ENCODE results near the gene RPP21. TPM values are rescaled to one million over a fixed set of nuclear protein-coding genes. Genes with fewer than 3 reads are reported as not detected.
A peak's percentile ranks its signal among the peaks of the same experiment; 100 is the strongest.

Gene RPP21
- total RNA-seq, 1 donor from 2014 or later = 38.1 TPM

- Mint-ChIP-seq H3K36me3 (ENCODE audit: low read depth) (peaks cover 18% of the 10 kb centered on the region), H3K4me3 (no peak overlapping the region), H3K27ac (no peak overlapping the region), H3K4me1 (peaks cover 37% of the 10 kb centered on the region), H3K9me3 (no peaks in the 10 kb centered on the region), H3K27me3 (peaks cover 15% of the 10 kb centered on the region)
- ChIA-PET POLR2A (interaction anchor here (1.2 kb wide), 1 partner anchor 24 kb away, joined by 4 read pairs; the partner anchor contains the start of gene TRIM39), CTCF (interaction anchor here (1.1 kb wide), 1 partner anchor 8 kb away, joined by 3 read pairs; no protein-coding TSS in a partner anchor)
- TF ChIP-seq CTCF (IDR thresholded peaks at IDR 0.05) = no peak
- DNase-seq = no peak
- no peak for ATAC-seq (ENCODE audit: low read depth)
- intact Hi-C loops (cut with micrococcal nuclease) = loop anchor here (10.0 kb wide), 1 partner anchor 104 kb away; no protein-coding TSS in a partner anchor
These were observed 5.6 kb downstream of the RPP21 start for GRCh38 chr6:30350524-30350923.

GRCh38 chr6:30352550-30352949 is 7.6 kb downstream of the RPP21 start:
- no peak overlapping the region for H3K27ac Mint-ChIP-seq
- CTCF ChIA-PET = interaction anchor here (0.6 kb wide), 1 partner anchor 441 kb away, joined by 3 read pairs; no protein-coding TSS in a partner anchor
- intact Hi-C loops (cut with micrococcal nuclease) = loop anchor here (10.0 kb wide), 1 partner anchor 102 kb away; no protein-coding TSS in a partner anchor

GRCh38 chr6:30355281-30355680 is 10.3 kb downstream of the RPP21 start:
- peaks cover 16% of the 10 kb centered on the region for H3K4me1 Mint-ChIP-seq
- ATAC-seq (ENCODE audit: low read depth) (no peak), DNase-seq (no peak)
- ChIA-PET CTCF (interaction anchor here (1.6 kb wide), 1 partner anchor 21 kb away, joined by 4 read pairs; no protein-coding TSS in a partner anchor), POLR2A (no interaction called here)
- TF ChIP-seq CTCF (IDR thresholded peaks at IDR 0.05) = no peak
- H3K27ac Mint-ChIP-seq = no peak overlapping the region
- H3K27me3 Mint-ChIP-seq = peaks cover 40% of the 10 kb centered on the region
- no peak overlapping the region for H3K4me3 Mint-ChIP-seq
- no peaks in the 10 kb centered on the region for H3K9me3 Mint-ChIP-seq
- intact Hi-C loops (cut with micrococcal nuclease) = loop anchor here (5.0 to 10.0 kb wide), 2 partner anchors 100 to 118 kb away; no protein-coding TSS in a partner anchor
- no peaks in the 10 kb centered on the region for H3K36me3 Mint-ChIP-seq (ENCODE audit: low read depth)

More at GRCh38 chr6:30352550-30352949, 7.6 kb downstream of the RPP21 start:
- Mint-ChIP-seq H3K27me3 (peaks cover 22% of the 10 kb centered on the region), H3K4me3 (no peak overlapping the region), H3K4me1 (peaks cover 30% of the 10 kb centered on the region), H3K36me3 (ENCODE audit: low read depth) (peaks cover 2% of the 10 kb centered on the region), H3K9me3 (no peaks in the 10 kb centered on the region)
- no peak for ATAC-seq (ENCODE audit: low read depth)
- TF ChIP-seq CTCF (IDR thresholded peaks at IDR 0.05) = no peak
- DNase-seq = no peak
- POLR2A ChIA-PET = no interaction called here

- Mint-ChIP-seq H3K4me1 (peaks cover 7% of the 10 kb centered on the region), H3K27me3 (peaks cover 46% of the 10 kb centered on the region), H3K36me3 (ENCODE audit: low read depth) (no peaks in the 10 kb centered on the region), H3K27ac (no peak overlapping the region), H3K4me3 (no peak overlapping the region), H3K9me3 (no peaks in the 10 kb centered on the region)
- TF ChIP-seq CTCF (IDR thresholded peaks at IDR 0.05) = no peak
- ChIA-PET CTCF (interaction anchor here (0.6 to 1.6 kb wide), 3 partner anchors 20 to 413 kb away, joined by 3 to 4 read pairs (median 4); no protein-coding TSS in a partner anchor), POLR2A (no interaction called here)
- intact Hi-C loops (cut with micrococcal nuclease) = loop anchor here (5.0 to 10.0 kb wide), 2 partner anchors 98 to 119 kb away; no protein-coding TSS in a partner anchor
- DNase-seq (no peak), ATAC-seq (ENCODE audit: low read depth) (no peak)
These were observed 11.6 kb downstream of the RPP21 start for GRCh38 chr6:30356536-30356935.

GRCh38 chr6:30357678-30358540 is 13.0 kb downstream of the RPP21 start:
- TF ChIP-seq CTCF (IDR thresholded peaks at IDR 0.05) = peak; percentile 50
- ChIA-PET POLR2A (interaction anchor here (1.0 to 1.1 kb wide), 2 partner anchors 29 to 32 kb away, joined by 3 to 4 read pairs; no protein-coding TSS in a partner anchor), CTCF (interaction anchor here (0.5 to 3.4 kb wide), 4 partner anchors 8 to 56 kb away, joined by 3 to 20 read pairs (median 3); no protein-coding TSS in a partner anchor)
- DNase-seq (peak; percentile 33), ATAC-seq (ENCODE audit: low read depth) (peak; percentile 84)
- Mint-ChIP-seq H3K4me3 (peak overlapping the region; percentile 84), H3K4me1 (peaks cover 7% of the 10 kb centered on the region), H3K36me3 (ENCODE audit: low read depth) (no peaks in the 10 kb centered on the region), H3K27me3 (peaks cover 44% of the 10 kb centered on the region), H3K27ac (no peak overlapping the region), H3K9me3 (no peaks in the 10 kb centered on the region)
- intact Hi-C loops (cut with micrococcal nuclease) = loop anchor here (1.0 to 10.0 kb wide), 3 partner anchors 39 to 121 kb away; no protein-coding TSS in a partner anchor

Measured in activated B cell treated with CpG ODN at 0.5 μM for 24 hours (primary cell).